ENCODE results near the gene ZNF211.

ZNF211 gene

GRCh38 chr19:57641715-57642234 lies 8.8 kb downstream of the ZNF211 start:
- DNase-seq (ENCODE audit: low read depth), result no peak
- TF ChIP-seq CTCF (conservative IDR thresholded peaks at IDR 0.05; ENCODE audit: low read depth, low read length), result no peak
- no peak overlapping the region for H3K4me3 ChIP-seq (ENCODE audit: low read length)

GRCh38 chr19:57642396-57643046 lies 9.6 kb downstream of the ZNF211 start:
- no peak for DNase-seq (ENCODE audit: low read depth)
- no peak overlapping the region for H3K4me3 ChIP-seq (ENCODE audit: low read length)
- no peak for TF ChIP-seq CTCF (conservative IDR thresholded peaks at IDR 0.05; ENCODE audit: low read depth, low read length)

GRCh38 chr19:57643734-57644133 lies 10.8 kb downstream of the ZNF211 start:
- no peak for TF ChIP-seq CTCF (conservative IDR thresholded peaks at IDR 0.05; ENCODE audit: low read depth, low read length)
- DNase-seq (ENCODE audit: low read depth), result no peak
- H3K4me3 ChIP-seq (ENCODE audit: low read length), result no peak overlapping the region

GRCh38 chr19:57648331-57649003 lies 15.5 kb downstream of the ZNF211 start:
- no peak for DNase-seq (ENCODE audit: low read depth)
- TF ChIP-seq CTCF (conservative IDR thresholded peaks at IDR 0.05; ENCODE audit: low read depth, low read length), result no peak
- no peak overlapping the region for H3K4me3 ChIP-seq (ENCODE audit: low read length)

GRCh38 chr19:57651654-57651996 lies 18.7 kb downstream of the ZNF211 start:
- TF ChIP-seq CTCF (conservative IDR thresholded peaks at IDR 0.05; ENCODE audit: low read depth, low read length), result no peak
- no peak for DNase-seq (ENCODE audit: low read depth)
- H3K4me3 ChIP-seq (ENCODE audit: low read length), result no peak overlapping the region

GRCh38 chr19:57653689-57654088 lies 20.7 kb downstream of the ZNF211 start:
- DNase-seq (ENCODE audit: low read depth), result no peak
- H3K4me3 ChIP-seq (ENCODE audit: low read length), result no peak overlapping the region
- no peak for TF ChIP-seq CTCF (conservative IDR thresholded peaks at IDR 0.05; ENCODE audit: low read depth, low read length)

- TF ChIP-seq CTCF (conservative IDR thresholded peaks at IDR 0.05; ENCODE audit: low read depth, low read length), result no peak
- DNase-seq (ENCODE audit: low read depth), result no peak
Measured at GRCh38 chr19:57655443-57655842, 22.5 kb downstream of the ZNF211 start.

More at GRCh38 chr19:57655443-57655842, 22.5 kb downstream of the ZNF211 start:
- no peak overlapping the region for H3K4me3 ChIP-seq (ENCODE audit: low read length)

Data from retinal pigment epithelial cell (primary cell).